Fibroblast of lung (primary cell): ENCODE measurements around the gene ZFP36L1. TPM values are rescaled to one million over a fixed set of nuclear protein-coding genes. Genes with fewer than 3 reads are reported as not detected.

Experiments
- DNase-seq, 2 donors: peaks; one replicate each; pipeline versions ENCODE4 v3.0.0 to v3.0.0-alpha.2; 2010; ENCODE audit warnings: low read depth in 2 of 2
- H2AFZ ChIP-seq: 2 replicates; pipeline ENCODE4 v1.5.1; 2012; ENCODE audit warnings: low read length, control low read depth, inconsistent platforms
- H3K27ac ChIP-seq: 2 replicates; pipeline ENCODE4 v1.5.1; 2011; ENCODE audit warnings: low read length, control low read depth; ENCODE audit not compliant: insufficient read depth
- H3K27me3 ChIP-seq: 2 replicates; pipeline ENCODE4 v1.5.1; 2011; ENCODE audit warnings: mild to moderate bottlenecking, low read length; ENCODE audit not compliant: control insufficient read depth, insufficient read depth
- H3K36me3 ChIP-seq: 2 replicates; pipeline ENCODE4 v1.5.1; 2011; ENCODE audit warnings: low read length; ENCODE audit not compliant: control insufficient read depth, insufficient read depth
- H3K4me1 ChIP-seq: 2 replicates; pipeline ENCODE4 v1.5.1; 2011; ENCODE audit warnings: low read length; ENCODE audit not compliant: control insufficient read depth, insufficient read depth; ENCODE audit errors: extremely low read depth
- H3K4me2 ChIP-seq: 2 replicates; pipeline ENCODE4 v1.5.1; 2011; ENCODE audit warnings: low read length, control low read depth; ENCODE audit not compliant: insufficient read depth; ENCODE audit errors: extremely low read depth
- H3K4me3 ChIP-seq, 4 experiments: fragments of 200-600 bp in 1 of 4; sonication (generic) in 1 of 4; replicated peaks in 1 of 4; 2 replicates each; pipeline ENCODE4 v1.5.1; 2011 to 2016; ENCODE audit warnings: low read length in 4 of 4, low read depth in 3 of 4, mild to moderate bottlenecking in 3 of 4, control low read depth in 2 of 4, inconsistent platforms in 1 of 4, mixed read lengths in 1 of 4; ENCODE audit not compliant: insufficient read depth in 1 of 4; ENCODE audit errors: control extremely low read depth in 1 of 4
- H3K79me2 ChIP-seq: 2 replicates; pipeline ENCODE4 v1.5.1; 2012; ENCODE audit warnings: mild to moderate bottlenecking, low read length, inconsistent platforms; ENCODE audit not compliant: control insufficient read depth, insufficient read depth
- H3K9ac ChIP-seq: 2 replicates; pipeline ENCODE4 v1.5.1; 2011; ENCODE audit warnings: mild to moderate bottlenecking, low read length, control low read depth; ENCODE audit not compliant: insufficient read depth
- H3K9me3 ChIP-seq: 2 replicates; pipeline ENCODE4 v1.5.1; 2012; ENCODE audit warnings: low read depth, low read length; ENCODE audit not compliant: control insufficient read depth, insufficient read depth
- H4K20me1 ChIP-seq: 2 replicates; pipeline ENCODE4 v1.5.1; 2011; ENCODE audit warnings: low read length; ENCODE audit not compliant: control insufficient read depth, insufficient read depth; ENCODE audit errors: extremely low read depth
- CTCF ChIP-seq, 2 donors: IDR thresholded peaks in 1 of 2; conservative IDR thresholded peaks in 1 of 2; 1 replicate in 1 of 2; 2 replicates in 1 of 2; pipeline ENCODE4 v1.5.1; 2011 to 2012; ENCODE audit warnings: low read length in 2 of 2, control low read depth in 1 of 2, inconsistent platforms in 1 of 2, low read depth in 1 of 2, mild to moderate bottlenecking in 1 of 2
- EZH2 ChIP-seq: IDR thresholded peaks from 2 replicates; pipeline ENCODE4 v1.5.1; 2012; ENCODE audit warnings: low read length, control low read depth, mild to moderate bottlenecking; ENCODE audit errors: missing control alignments
- polyA plus RNA-seq, 2 donors: library from polyadenylated mRNA; depleted of rRNA in 1 of 2; stranded (reverse) in 1 of 2; unstranded in 1 of 2; fragments of >200 nt; gene quantifications; 2 replicates each; pipeline ENCODE4 v1.2.1, GENCODE V29; 2011 to 2012; ENCODE audit warnings: missing spikeins in 1 of 2
- total RNA-seq: library from RNA; depleted of rRNA; stranded (reverse); fragments of >200 nt; gene quantifications from 2 replicates; pipeline ENCODE4 v1.2.1, GENCODE V29; 2014

Gene ZFP36L1
- total and polyA plus RNA-seq, 2 donors (not counting 1 experiment from before 2014, with no cell fraction given), result 22.0 to 41.7 TPM

DNA sequence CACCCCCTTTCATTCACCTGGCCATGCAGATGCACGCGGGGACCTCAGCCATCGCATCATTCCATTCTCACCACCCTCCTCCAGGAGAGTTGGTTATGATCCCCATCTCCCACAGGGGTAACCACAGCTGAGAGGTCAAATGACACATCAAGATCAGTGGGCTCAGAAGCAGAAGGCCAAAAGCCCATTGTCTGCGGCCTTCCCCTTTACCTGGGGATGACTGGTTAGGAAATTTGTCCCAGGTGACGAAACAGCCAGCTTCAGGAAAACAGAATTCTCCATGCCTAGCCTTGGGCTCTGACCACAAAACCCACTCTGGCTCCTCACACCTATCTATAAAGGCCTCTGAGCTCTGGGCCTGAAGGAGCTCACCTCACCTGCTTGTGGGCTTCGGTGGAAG is 36.1 kb downstream of the ZFP36L1 start:
- H3K36me3 ChIP-seq, result no peaks in the 10 kb centered on the region
- no peak overlapping the region for H3K27ac ChIP-seq
- H4K20me1 ChIP-seq, result no peaks in the 10 kb centered on the region
- no peak overlapping the region for H2AFZ ChIP-seq
- no peak overlapping the region for H3K4me3 ChIP-seq
- no peaks in the 10 kb centered on the region for H3K27me3 ChIP-seq
- H3K79me2 ChIP-seq, result no peaks in the 10 kb centered on the region
- DNase-seq, result no peak
- no peaks in the 10 kb centered on the region for H3K9me3 ChIP-seq
- peaks cover 3% of the 10 kb centered on the region for H3K4me1 ChIP-seq
- TF ChIP-seq EZH2 (no peak), CTCF (conservative IDR thresholded peaks at IDR 0.05 in 1 of 2, IDR thresholded peaks at IDR 0.05 in 1 of 2; ENCODE audit: low read depth in 1 of 2, low read length in 2 of 2) (no peak)
- no peak overlapping the region for H3K9ac ChIP-seq
- H3K4me2 ChIP-seq, result no peak overlapping the region

DNA sequence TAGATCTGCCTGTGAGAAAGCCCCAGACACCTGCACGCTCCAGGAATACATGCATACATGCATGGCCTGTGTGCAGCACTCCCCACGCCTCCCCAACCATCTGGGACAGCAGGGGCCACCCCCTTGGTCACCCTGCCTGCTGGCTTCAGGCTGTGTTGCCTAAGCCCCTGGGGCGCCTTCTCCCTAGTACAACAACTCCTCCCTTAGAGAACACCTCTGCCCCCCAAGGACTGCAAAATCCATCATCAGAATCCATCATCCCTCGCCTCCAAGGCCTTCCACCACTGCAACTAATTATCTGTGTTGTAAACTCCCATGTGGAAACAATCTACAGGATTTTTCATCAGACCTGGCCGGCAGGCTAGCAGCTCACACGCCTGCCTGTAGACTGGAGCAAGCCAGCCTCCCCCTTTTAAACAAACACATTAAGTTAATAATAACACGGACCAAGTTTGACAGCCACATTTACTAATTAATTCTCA is 36.8 kb downstream of the ZFP36L1 start:
- TF ChIP-seq EZH2 (no peak), CTCF (conservative IDR thresholded peaks at IDR 0.05 in 1 of 2, IDR thresholded peaks at IDR 0.05 in 1 of 2; ENCODE audit: low read depth in 1 of 2, low read length in 2 of 2) (no peak)
- Histone ChIP-seq H3K4me1 (peaks cover 3% of the 10 kb centered on the region), H3K9me3 (no peaks in the 10 kb centered on the region), H3K27ac (no peak overlapping the region), H3K36me3 (no peaks in the 10 kb centered on the region), H3K4me2 (no peak overlapping the region), H3K27me3 (no peaks in the 10 kb centered on the region), H3K4me3 (no peak overlapping the region), H3K79me2 (no peaks in the 10 kb centered on the region), H3K9ac (no peak overlapping the region), H4K20me1 (no peaks in the 10 kb centered on the region), H2AFZ (no peak overlapping the region)
- DNase-seq, result no peak

DNA sequence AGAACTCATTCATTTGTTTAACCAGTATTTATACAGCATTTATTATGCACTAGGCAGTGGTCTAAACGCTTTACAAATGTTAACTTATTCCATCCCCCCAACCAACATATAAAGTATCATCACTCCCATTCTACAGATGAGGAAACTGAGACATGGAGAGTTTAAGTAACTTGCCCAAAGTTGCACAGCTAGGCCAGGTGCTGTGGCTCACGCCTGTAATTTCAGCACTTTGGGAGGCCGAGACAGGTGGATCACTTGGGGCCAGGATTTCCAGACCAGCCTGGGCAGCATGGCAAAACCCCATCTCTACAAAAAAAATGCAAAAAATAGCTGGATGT is 37.9 kb downstream of the ZFP36L1 start:
- no peak for TF ChIP-seq CTCF (conservative IDR thresholded peaks at IDR 0.05 in 1 of 2, IDR thresholded peaks at IDR 0.05 in 1 of 2; ENCODE audit: low read depth in 1 of 2, low read length in 2 of 2)
- no peak for TF ChIP-seq EZH2
- Histone ChIP-seq H3K9ac (no peak overlapping the region), H3K4me1 (peaks cover 3% of the 10 kb centered on the region), H3K36me3 (no peaks in the 10 kb centered on the region), H3K27me3 (no peaks in the 10 kb centered on the region), H3K9me3 (no peaks in the 10 kb centered on the region), H3K79me2 (no peaks in the 10 kb centered on the region), H3K4me3 (no peak overlapping the region), H3K27ac (no peak overlapping the region), H2AFZ (no peak overlapping the region), H3K4me2 (no peak overlapping the region), H4K20me1 (no peaks in the 10 kb centered on the region)
- no peak for DNase-seq
